Measurements from ENCODE around the gene HDAC4. TPM values are rescaled to one million over a fixed set of nuclear protein-coding genes. Genes with fewer than 3 reads are reported as not detected.

The HDAC4 gene
- total RNA-seq, 1 experiment from 2014 or later, result 47.6 TPM

DNA sequence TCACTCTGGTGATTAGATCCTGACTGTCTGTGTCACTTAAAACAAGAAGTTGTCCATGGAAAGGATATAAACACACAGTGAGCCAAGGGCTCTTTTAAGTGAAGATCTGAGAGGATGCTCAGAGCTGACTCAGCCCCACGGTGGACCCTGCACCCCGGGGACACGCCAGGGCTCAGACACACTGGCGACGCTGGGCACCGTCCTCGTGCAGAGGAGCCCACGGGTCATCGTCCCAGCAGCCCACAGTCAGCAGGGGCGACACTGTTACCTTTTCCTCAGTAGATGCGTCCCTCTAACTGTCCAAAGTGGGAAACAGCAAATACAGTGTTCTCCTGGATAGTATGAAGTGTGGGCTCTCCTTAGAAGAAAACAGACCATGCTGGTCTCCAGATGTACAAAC is 225.6 kb downstream of the HDAC4 start:
- Histone ChIP-seq H3K79me2 (ENCODE audit: insufficient read depth, low read length) (no peaks in the 10 kb centered on the region), H3K9me2 (ENCODE audit: insufficient read depth) (no peaks in the 10 kb centered on the region), H3K4me2 (ENCODE audit: low read length) (no peak overlapping the region), H2AFZ (ENCODE audit: low read depth, low read length, poor library complexity, severe bottlenecking) (no peak overlapping the region), H3K27me3 (ENCODE audit: insufficient read depth, low read length) (no peaks in the 10 kb centered on the region), H4K20me1 (ENCODE audit: insufficient read depth) (no peaks in the 10 kb centered on the region), H3K4me1 (ENCODE audit: control insufficient read depth in 1 of 2, insufficient read depth in 2 of 2, low read length in 2 of 2) (no peaks in the 10 kb centered on the region), H3K27ac (ENCODE audit: low read depth, low read length) (no peak overlapping the region), H3K9ac (ENCODE audit: low read length) (no peak overlapping the region), H3K9me3 (ENCODE audit: control insufficient read depth in 1 of 2, insufficient read depth in 1 of 2, low read depth in 1 of 2, low read length in 2 of 2) (peaks cover 24 to 32% of the 10 kb centered on the region in 2 experiments; a peak in 3 of 4 replicates), H3K4me3 (replicated peaks in 1 of 2; ENCODE audit: low read depth in 1 of 2, low read length in 2 of 2) (no peak overlapping the region), H3K36me3 (ENCODE audit: control insufficient read depth in 1 of 2, insufficient read depth in 2 of 2, low read length in 2 of 2) (peaks cover 0 to 14% of the 10 kb centered on the region in 2 experiments; a peak in 1 of 4 replicates)
- BruUV-seq (replicated peaks), result no TSS peak
- ATAC-seq (no peak), DNase-seq (ENCODE audit: low read depth, low spot score) (no peak)
- TF ChIP-seq ZBTB33 (IDR thresholded peaks at IDR 0.05; ENCODE audit: extremely low read depth, insufficient replicate concordance, low read length), result no peak
- no peak for TF ChIP-seq ZFX (IDR thresholded peaks at IDR 0.05)
- TF ChIP-seq ELF1 (IDR thresholded peaks at IDR 0.05; ENCODE audit: borderline replicate concordance, low read depth), result no peak
- ChIA-PET CTCF (no interaction called here), POLR2A (no interaction called here), RAD21 (ENCODE audit: low non-redundant PET in 1 of 2, low total read pairs in 2 of 2, uncharacterized antibody in 2 of 2, unreplicated experiment in 2 of 2) (no interaction called here)
- intact Hi-C loops (cut with micrococcal nuclease), result no loop called here

DNA sequence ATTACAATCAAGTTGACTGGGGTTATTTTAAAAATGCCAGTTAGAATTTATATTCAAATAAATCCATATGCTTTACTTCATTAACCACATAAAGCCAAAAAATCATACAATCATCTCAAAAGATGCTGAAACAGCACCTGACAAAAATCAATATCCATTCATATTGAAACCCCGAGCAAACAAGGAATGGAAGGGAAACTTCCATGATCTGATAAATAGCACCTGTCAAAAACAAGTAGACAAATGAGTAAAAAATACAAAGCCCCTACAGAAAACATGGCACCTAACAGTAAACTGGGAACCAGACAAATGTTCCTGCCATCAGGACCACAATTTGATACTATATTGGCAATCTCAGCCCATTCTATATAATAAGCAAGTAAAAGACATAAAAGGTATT is 227.5 kb downstream of the HDAC4 start:
- TF ChIP-seq JUND (IDR thresholded peaks at IDR 0.05) (no peak), CTCF (IDR thresholded peaks at IDR 0.05 in 2 of 3, conservative IDR thresholded peaks at IDR 0.05 in 1 of 3; ENCODE audit: borderline replicate concordance in 1 of 3, insufficient read depth in 1 of 3, low read depth in 2 of 3, low read length in 2 of 3) (no peak), RAD21 (IDR thresholded peaks at IDR 0.05; ENCODE audit: low read depth) (no peak)
- Histone ChIP-seq H3K4me3 (replicated peaks in 1 of 2; ENCODE audit: low read depth in 1 of 2, low read length in 2 of 2) (no peak overlapping the region), H4K20me1 (ENCODE audit: insufficient read depth) (no peaks in the 10 kb centered on the region), H3K9me3 (ENCODE audit: control insufficient read depth in 1 of 2, insufficient read depth in 1 of 2, low read depth in 1 of 2, low read length in 2 of 2) (peaks cover 24 to 32% of the 10 kb centered on the region in 2 experiments; a peak in 3 of 4 replicates), H3K9ac (ENCODE audit: low read length) (no peak overlapping the region), H3K27ac (ENCODE audit: low read depth, low read length) (no peak overlapping the region), H3K27me3 (ENCODE audit: insufficient read depth, low read length) (no peaks in the 10 kb centered on the region), H3K79me2 (ENCODE audit: insufficient read depth, low read length) (no peaks in the 10 kb centered on the region), H3K4me1 (ENCODE audit: control insufficient read depth in 1 of 2, insufficient read depth in 2 of 2, low read length in 2 of 2) (no peaks in the 10 kb centered on the region), H2AFZ (ENCODE audit: low read depth, low read length, poor library complexity, severe bottlenecking) (no peak overlapping the region), H3K9me2 (ENCODE audit: insufficient read depth) (no peaks in the 10 kb centered on the region), H3K4me2 (ENCODE audit: low read length) (no peak overlapping the region), H3K36me3 (ENCODE audit: control insufficient read depth in 1 of 2, insufficient read depth in 2 of 2, low read length in 2 of 2) (peaks cover 0 to 14% of the 10 kb centered on the region in 2 experiments; a peak in 2 of 4 replicates)
- intact Hi-C loops (cut with micrococcal nuclease), result no loop called here
- DNase-seq (ENCODE audit: low read depth, low spot score) (no peak), ATAC-seq (no peak)
- POLR2A ChIA-PET, result no interaction called here
- CTCF ChIA-PET, result no interaction called here
- no TSS peak for BruUV-seq (replicated peaks)
- RAD21 ChIA-PET (ENCODE audit: low non-redundant PET in 1 of 2, low total read pairs in 2 of 2, uncharacterized antibody in 2 of 2, unreplicated experiment in 2 of 2), result no interaction called here
